ENCODE results near the gene TRAF6. TPM values are rescaled to one million over a fixed set of nuclear protein-coding genes. Genes with fewer than 3 reads are reported as not detected.
"Not testable (repeated sequence)": the region's sequence is repeated elsewhere in the genome, so short reads cannot be mapped to it uniquely, and the experiment has no call there.

Gene TRAF6
- total RNA-seq, 4 donors from 2014 or later = 10.7 to 16.0 (median 13.3) TPM

GRCh38 chr11:36488096-36488495 lies 22.0 kb downstream of the TRAF6 start:
- intact Hi-C loops (cut with DNase I; ENCODE audit: low total_unique reads) = no loop called here
- no peak for DNase-seq (ENCODE audit: low spot score in 2 of 2)
- TF ChIP-seq POLR2A (IDR thresholded peaks at IDR 0.05) (no peak), CTCF (IDR thresholded peaks at IDR 0.05) (no peak)
- 60 to 69% methylated on average over 5 of the region's 5 CpGs for WGBS, 2 donors
- H3K4me3 ChIP-seq (ENCODE audit: low read depth, poor library complexity, severe bottlenecking) = no peak overlapping the region

GRCh38 chr11:36487619-36488018 lies 22.5 kb downstream of the TRAF6 start:
- intact Hi-C loops (cut with DNase I; ENCODE audit: low total_unique reads) = no loop called here
- 64 to 71% methylated on average over 4 of the region's 4 CpGs for WGBS, 2 donors
- H3K4me3 ChIP-seq (ENCODE audit: low read depth, poor library complexity, severe bottlenecking) = no peak overlapping the region
- no peak for DNase-seq (ENCODE audit: low spot score in 2 of 2)
- TF ChIP-seq CTCF (IDR thresholded peaks at IDR 0.05) = no peak
- TF ChIP-seq POLR2A (IDR thresholded peaks at IDR 0.05) = no peak

- H3K4me3 ChIP-seq (ENCODE audit: low read depth, poor library complexity, severe bottlenecking) = no peak overlapping the region
- TF ChIP-seq POLR2A (IDR thresholded peaks at IDR 0.05) (no peak), CTCF (IDR thresholded peaks at IDR 0.05) (no peak)
- DNase-seq (ENCODE audit: low spot score in 2 of 2) = no peak
- 71% methylated on average over 6 of the region's 6 CpGs for WGBS, 2 donors
- intact Hi-C loops (cut with DNase I; ENCODE audit: low total_unique reads) = no loop called here
Observed at GRCh38 chr11:36485298-36486002, 24.6 kb downstream of the TRAF6 start.

GRCh38 chr11:36483042-36483441 lies 27.0 kb downstream of the TRAF6 start:
- DNase-seq (ENCODE audit: low spot score in 2 of 2); H3K4me3 ChIP-seq (ENCODE audit: low read depth, poor library complexity, severe bottlenecking); intact Hi-C loops (cut with DNase I; ENCODE audit: low total_unique reads): not testable (repeated sequence)
- WGBS, 2 donors = 94 to 96% methylated on average over 3 of the region's 4 CpGs

GRCh38 chr11:36480833-36481232 lies 29.2 kb downstream of the TRAF6 start:
- no peak for DNase-seq (ENCODE audit: low spot score in 2 of 2)
- H3K4me3 ChIP-seq (ENCODE audit: low read depth, poor library complexity, severe bottlenecking) = no peak overlapping the region
- TF ChIP-seq CTCF (IDR thresholded peaks at IDR 0.05) = no peak
- no peak for TF ChIP-seq POLR2A (IDR thresholded peaks at IDR 0.05)
- intact Hi-C loops (cut with DNase I; ENCODE audit: low total_unique reads) = no loop called here

GRCh38 chr11:36478700-36479329 lies 31.3 kb downstream of the TRAF6 start:
- 27% methylated on average over 2 of the region's 2 CpGs for WGBS, 2 donors
- DNase-seq (ENCODE audit: low spot score in 2 of 2) = no peak
- intact Hi-C loops (cut with DNase I; ENCODE audit: low total_unique reads) = no loop called here
- no peak for TF ChIP-seq CTCF (IDR thresholded peaks at IDR 0.05)
- H3K4me3 ChIP-seq (ENCODE audit: low read depth, poor library complexity, severe bottlenecking) = no peak overlapping the region

Measured in lower leg skin (tissue), 4 donors.